GM23338 (cell line): ENCODE measurements around the gene TFPI. TPM values are rescaled to one million over a fixed set of nuclear protein-coding genes. Genes with fewer than 3 reads are reported as not detected.

Experiments
- ATAC-seq: fragments of 200-7000 bp; cut with Tn5 transposase; 3 replicates; pipeline ENCODE4 v1.9.1; 2020
- DNase-seq: peaks from one replicate; pipeline ENCODE4 v3.0.0-alpha.2; 2015; ENCODE audit warnings: low spot score
- H2AFZ ChIP-seq: fragments of 200-600 bp; sonication (generic); 2 replicates; pipeline ENCODE4 v1.8.0; 2016; ENCODE audit warnings: antibody characterized with exemption, mild to moderate bottlenecking, moderate library complexity
- H3F3A ChIP-seq: fragments of 200-600 bp; sonication (generic); replicated peaks from 2 replicates; pipeline ENCODE4 v1.8.0; 2017; ENCODE audit warnings: antibody characterized with exemption, mixed run types, low read depth
- H3K27ac ChIP-seq: fragments of 200-600 bp; sonication (generic); 2 replicates; pipeline ENCODE4 v1.6.1; 2016; ENCODE audit warnings: low read depth
- H3K27me3 ChIP-seq: fragments of 200-600 bp; sonication (generic); 2 replicates; pipeline ENCODE4 v1.8.0; 2016; ENCODE audit warnings: mild to moderate bottlenecking, mixed run types, moderate library complexity; ENCODE audit not compliant: insufficient read depth
- H3K36me3 ChIP-seq: fragments of 200-600 bp; sonication (generic); 2 replicates; pipeline ENCODE4 v1.8.0; 2016; ENCODE audit warnings: mild to moderate bottlenecking; ENCODE audit not compliant: insufficient read depth
- H3K4me1 ChIP-seq: fragments of 200-600 bp; sonication (generic); 2 replicates; pipeline ENCODE4 v1.8.0; 2016; ENCODE audit warnings: mild to moderate bottlenecking, moderate library complexity; ENCODE audit not compliant: insufficient read depth
- H3K4me2 ChIP-seq: fragments of 200-600 bp; sonication (generic); 2 replicates; pipeline ENCODE4 v1.7.1; 2017; ENCODE audit warnings: mixed run types
- H3K4me3 ChIP-seq: fragments of 200-600 bp; sonication (generic); 2 replicates; pipeline ENCODE4 v1.6.1; 2016; ENCODE audit warnings: mixed run types
- H3K79me2 ChIP-seq: fragments of 200-600 bp; sonication (generic); replicated peaks from 2 replicates; pipeline ENCODE4 v1.8.0; 2017; ENCODE audit warnings: mild to moderate bottlenecking; ENCODE audit not compliant: insufficient read depth
- H3K9me2 ChIP-seq: fragments of 200-600 bp; sonication (generic); 2 replicates; pipeline ENCODE4 v1.8.0; 2017; ENCODE audit not compliant: insufficient read depth
- H4K20me1 ChIP-seq: fragments of 200-600 bp; sonication (generic); replicated peaks from 2 replicates; pipeline ENCODE4 v1.8.0; 2017; ENCODE audit warnings: mild to moderate bottlenecking; ENCODE audit not compliant: insufficient read depth
- H3K27ac Mint-ChIP-seq: 2 replicates; pipeline ENCODE4 v1.8.0; 2020; ENCODE audit warnings: inconsistent platforms, mild to moderate bottlenecking, moderate library complexity, mixed read lengths
- H3K27me3 Mint-ChIP-seq: 3 replicates; pipeline ENCODE4 v1.8.0; 2022; ENCODE audit warnings: low read depth, mild to moderate bottlenecking, moderate library complexity, mixed read lengths, inconsistent platforms; ENCODE audit not compliant: insufficient read depth, poor library complexity
- H3K36me3 Mint-ChIP-seq: 3 replicates; pipeline ENCODE4 v1.8.0; 2021; ENCODE audit warnings: low read depth, mild to moderate bottlenecking, inconsistent platforms, moderate library complexity, mixed read lengths
- H3K4me1 Mint-ChIP-seq: 3 replicates; pipeline ENCODE4 v1.8.0; 2020; ENCODE audit warnings: mild to moderate bottlenecking, inconsistent platforms, mixed read lengths
- H3K4me3 Mint-ChIP-seq: 3 replicates; pipeline ENCODE4 v1.8.0; 2021; ENCODE audit warnings: moderate library complexity, mild to moderate bottlenecking, inconsistent platforms, mixed read lengths
- H3K9me3 Mint-ChIP-seq: 3 replicates; pipeline ENCODE4 v1.8.0; 2020; ENCODE audit warnings: moderate library complexity, mild to moderate bottlenecking, inconsistent platforms, mixed read lengths
- CTCF ChIP-seq, 2 experiments: fragments of 200-600 bp in 1 of 2; sonication (generic) in 1 of 2; conservative IDR thresholded peaks; 2 replicates each; pipeline versions ENCODE4 v1.5.1 to v1.6.1; 2016 to 2017; ENCODE audit warnings: antibody characterized with exemption in 2 of 2, low read depth in 2 of 2, mild to moderate bottlenecking in 2 of 2, moderate library complexity in 1 of 2
- EZH2 ChIP-seq: fragments of 200-600 bp; sonication (generic); IDR thresholded peaks from one replicate; pipeline ENCODE4 v1.8.0; 2017; ENCODE audit warnings: antibody characterized with exemption, mild to moderate bottlenecking, low read depth; ENCODE audit not compliant: unreplicated experiment
- EZH2phosphoT487 ChIP-seq: fragments of 200-600 bp; sonication (generic); IDR thresholded peaks from one replicate; pipeline ENCODE4 v1.8.1; 2018; ENCODE audit warnings: antibody characterized with exemption; ENCODE audit not compliant: unreplicated experiment
- REST ChIP-seq: IDR thresholded peaks from one replicate; pipeline ENCODE4 v1.6.1; 2018; ENCODE audit warnings: antibody characterized with exemption; ENCODE audit not compliant: unreplicated experiment
- STAT1 ChIP-seq: IDR thresholded peaks from one replicate; pipeline ENCODE4 v1.6.1; 2016; ENCODE audit warnings: antibody characterized with exemption; ENCODE audit not compliant: unreplicated experiment
- ZNF114 ChIP-seq: fragments of 250-450 bp; sonication (Bioruptor Pico); IDR thresholded peaks from 2 replicates; pipeline ENCODE4 v1.5.0; 2020; ENCODE audit warnings: mild to moderate bottlenecking, moderate library complexity
- ZNF331 ChIP-seq: fragments of 250-450 bp; sonication (Bioruptor Pico); IDR thresholded peaks from 2 replicates; pipeline ENCODE4 v1.5.0; 2020; ENCODE audit warnings: low read depth, mild to moderate bottlenecking, moderate library complexity
- polyA plus RNA-seq: library from polyadenylated mRNA; unstranded; fragments of >200 nt; fragmentation: Nextera tagmentation; extraction: Ambion mirVana; gene quantifications from 2 replicates; pipeline ENCODE4 v1.2.1, GENCODE V29; 2016
- total RNA-seq: library from RNA; depleted of rRNA; stranded (reverse); fragments of >200 nt; shearing (Covaris generic); gene quantifications from 2 replicates; pipeline ENCODE4 v1.2.3, GENCODE V29; 2014
- TF ChIP-seq, protein P1 (sequence below): fragments of 250-450 bp; sonication (Bioruptor Pico); IDR thresholded peaks from 2 replicates; pipeline ENCODE4 v1.5.0; 2020; ENCODE audit warnings: mild to moderate bottlenecking, moderate library complexity
- TF ChIP-seq, protein P2 (sequence below): IDR thresholded peaks from 2 replicates; pipeline ENCODE4 v1.6.1; 2016; ENCODE audit warnings: antibody characterized with exemption

TFPI gene
- total and polyA plus RNA-seq, 2 experiments from 2014 or later = 1.8 to 1.9 TPM

GRCh38 chr2:187593697-187594096 lies 39.5 kb upstream of the TFPI start:
- no peaks in the 10 kb centered on the region for H3K36me3 Mint-ChIP-seq
- Histone ChIP-seq H3K9me2 (no peaks in the 10 kb centered on the region), H3K36me3 (no peaks in the 10 kb centered on the region), H3K4me2 (no peak overlapping the region), H3K27ac (no peak overlapping the region), H3K79me2 (no peaks in the 10 kb centered on the region), H3F3A (no peaks in the 10 kb centered on the region), H3K4me3 (no peak overlapping the region), H4K20me1 (no peaks in the 10 kb centered on the region), H3K27me3 (no peaks in the 10 kb centered on the region), H3K4me1 (peaks cover 7% of the 10 kb centered on the region; the same call in 1 of the 2 replicates), H2AFZ (0 out of 2 replicates have a peak overlapping the region, but pooled peaks have one; percentile 1)
- DNase-seq (no peak), ATAC-seq (no peak)
- no peak overlapping the region for H3K4me3 Mint-ChIP-seq
- H3K27me3 Mint-ChIP-seq = no peaks in the 10 kb centered on the region
- no peak overlapping the region for H3K27ac Mint-ChIP-seq
- peaks cover 3% of the 10 kb centered on the region for H3K4me1 Mint-ChIP-seq
- TF ChIP-seq CTCF (conservative IDR thresholded peaks at IDR 0.05; ENCODE audit: low read depth in 2 of 2) (no peak), ZNF331 (CRISPR knock-in tag) (no peak), ZNF114 (no peak), EZH2phosphoT487 (no peak), STAT1 (no peak), EZH2 (no peak), REST (no peak)
- TF ChIP-seq, protein P1, sequence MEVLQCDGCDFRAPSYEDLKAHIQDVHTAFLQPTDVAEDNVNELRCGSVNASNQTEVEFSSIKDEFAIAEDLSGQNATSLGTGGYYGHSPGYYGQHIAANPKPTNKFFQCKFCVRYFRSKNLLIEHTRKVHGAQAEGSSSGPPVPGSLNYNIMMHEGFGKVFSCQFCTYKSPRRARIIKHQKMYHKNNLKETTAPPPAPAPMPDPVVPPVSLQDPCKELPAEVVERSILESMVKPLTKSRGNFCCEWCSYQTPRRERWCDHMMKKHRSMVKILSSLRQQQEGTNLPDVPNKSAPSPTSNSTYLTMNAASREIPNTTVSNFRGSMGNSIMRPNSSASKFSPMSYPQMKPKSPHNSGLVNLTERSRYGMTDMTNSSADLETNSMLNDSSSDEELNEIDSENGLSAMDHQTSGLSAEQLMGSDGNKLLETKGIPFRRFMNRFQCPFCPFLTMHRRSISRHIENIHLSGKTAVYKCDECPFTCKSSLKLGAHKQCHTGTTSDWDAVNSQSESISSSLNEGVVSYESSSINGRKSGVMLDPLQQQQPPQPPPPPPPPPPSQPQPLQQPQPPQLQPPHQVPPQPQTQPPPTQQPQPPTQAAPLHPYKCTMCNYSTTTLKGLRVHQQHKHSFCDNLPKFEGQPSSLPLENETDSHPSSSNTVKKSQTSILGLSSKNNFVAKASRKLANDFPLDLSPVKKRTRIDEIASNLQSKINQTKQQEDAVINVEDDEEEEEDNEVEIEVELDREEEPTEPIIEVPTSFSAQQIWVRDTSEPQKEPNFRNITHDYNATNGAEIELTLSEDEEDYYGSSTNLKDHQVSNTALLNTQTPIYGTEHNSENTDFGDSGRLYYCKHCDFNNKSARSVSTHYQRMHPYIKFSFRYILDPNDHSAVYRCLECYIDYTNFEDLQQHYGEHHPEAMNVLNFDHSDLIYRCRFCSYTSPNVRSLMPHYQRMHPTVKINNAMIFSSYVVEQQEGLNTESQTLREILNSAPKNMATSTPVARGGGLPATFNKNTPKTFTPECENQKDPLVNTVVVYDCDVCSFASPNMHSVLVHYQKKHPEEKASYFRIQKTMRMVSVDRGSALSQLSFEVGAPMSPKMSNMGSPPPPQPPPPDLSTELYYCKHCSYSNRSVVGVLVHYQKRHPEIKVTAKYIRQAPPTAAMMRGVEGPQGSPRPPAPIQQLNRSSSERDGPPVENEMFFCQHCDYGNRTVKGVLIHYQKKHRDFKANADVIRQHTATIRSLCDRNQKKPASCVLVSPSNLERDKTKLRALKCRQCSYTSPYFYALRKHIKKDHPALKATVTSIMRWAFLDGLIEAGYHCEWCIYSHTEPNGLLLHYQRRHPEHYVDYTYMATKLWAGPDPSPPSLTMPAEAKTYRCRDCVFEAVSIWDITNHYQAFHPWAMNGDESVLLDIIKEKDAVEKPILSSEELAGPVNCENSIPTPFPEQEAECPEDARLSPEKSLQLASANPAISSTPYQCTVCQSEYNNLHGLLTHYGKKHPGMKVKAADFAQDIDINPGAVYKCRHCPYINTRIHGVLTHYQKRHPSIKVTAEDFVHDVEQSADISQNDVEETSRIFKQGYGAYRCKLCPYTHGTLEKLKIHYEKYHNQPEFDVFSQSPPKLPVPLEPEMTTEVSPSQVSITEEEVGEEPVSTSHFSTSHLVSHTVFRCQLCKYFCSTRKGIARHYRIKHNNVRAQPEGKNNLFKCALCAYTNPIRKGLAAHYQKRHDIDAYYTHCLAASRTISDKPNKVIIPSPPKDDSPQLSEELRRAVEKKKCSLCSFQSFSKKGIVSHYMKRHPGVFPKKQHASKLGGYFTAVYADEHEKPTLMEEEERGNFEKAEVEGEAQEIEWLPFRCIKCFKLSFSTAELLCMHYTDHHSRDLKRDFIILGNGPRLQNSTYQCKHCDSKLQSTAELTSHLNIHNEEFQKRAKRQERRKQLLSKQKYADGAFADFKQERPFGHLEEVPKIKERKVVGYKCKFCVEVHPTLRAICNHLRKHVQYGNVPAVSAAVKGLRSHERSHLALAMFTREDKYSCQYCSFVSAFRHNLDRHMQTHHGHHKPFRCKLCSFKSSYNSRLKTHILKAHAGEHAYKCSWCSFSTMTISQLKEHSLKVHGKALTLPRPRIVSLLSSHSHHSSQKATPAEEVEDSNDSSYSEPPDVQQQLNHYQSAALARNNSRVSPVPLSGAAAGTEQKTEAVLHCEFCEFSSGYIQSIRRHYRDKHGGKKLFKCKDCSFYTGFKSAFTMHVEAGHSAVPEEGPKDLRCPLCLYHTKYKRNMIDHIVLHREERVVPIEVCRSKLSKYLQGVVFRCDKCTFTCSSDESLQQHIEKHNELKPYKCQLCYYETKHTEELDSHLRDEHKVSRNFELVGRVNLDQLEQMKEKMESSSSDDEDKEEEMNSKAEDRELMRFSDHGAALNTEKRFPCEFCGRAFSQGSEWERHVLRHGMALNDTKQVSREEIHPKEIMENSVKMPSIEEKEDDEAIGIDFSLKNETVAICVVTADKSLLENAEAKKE (CRISPR knock-in tag) = no peak
- TF ChIP-seq, protein P2, sequence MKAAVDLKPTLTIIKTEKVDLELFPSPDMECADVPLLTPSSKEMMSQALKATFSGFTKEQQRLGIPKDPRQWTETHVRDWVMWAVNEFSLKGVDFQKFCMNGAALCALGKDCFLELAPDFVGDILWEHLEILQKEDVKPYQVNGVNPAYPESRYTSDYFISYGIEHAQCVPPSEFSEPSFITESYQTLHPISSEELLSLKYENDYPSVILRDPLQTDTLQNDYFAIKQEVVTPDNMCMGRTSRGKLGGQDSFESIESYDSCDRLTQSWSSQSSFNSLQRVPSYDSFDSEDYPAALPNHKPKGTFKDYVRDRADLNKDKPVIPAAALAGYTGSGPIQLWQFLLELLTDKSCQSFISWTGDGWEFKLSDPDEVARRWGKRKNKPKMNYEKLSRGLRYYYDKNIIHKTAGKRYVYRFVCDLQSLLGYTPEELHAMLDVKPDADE = no peak
- H3K9me3 Mint-ChIP-seq = peaks cover 4% of the 10 kb centered on the region; the same call in 2 of the 3 replicates
